Subcutaneous adipose tissue (tissue), 4 donors: Measurements from ENCODE around the gene GPX1. TPM values are rescaled to one million over a fixed set of nuclear protein-coding genes. Genes with fewer than 3 reads are reported as not detected.

Experiments used
- total RNA-seq, 4 donors: library from RNA; depleted of rRNA; stranded (reverse); fragments of >200 nt; gene quantifications; one replicate each; pipeline ENCODE4 v1.1.0, GENCODE V29; 2016
- TF ChIP-seq, protein P1 (sequence below): fragments of 450-650 bp; IDR thresholded peaks from one replicate; pipeline ENCODE4 v1.5.1; 2016; ENCODE audit warnings: low read depth, mild to moderate bottlenecking, control low read depth, antibody characterized with exemption, moderate library complexity

The GPX1 gene
- total RNA-seq, 4 donors from 2014 or later, result 386 to 887 (median 696) TPM

DNA sequence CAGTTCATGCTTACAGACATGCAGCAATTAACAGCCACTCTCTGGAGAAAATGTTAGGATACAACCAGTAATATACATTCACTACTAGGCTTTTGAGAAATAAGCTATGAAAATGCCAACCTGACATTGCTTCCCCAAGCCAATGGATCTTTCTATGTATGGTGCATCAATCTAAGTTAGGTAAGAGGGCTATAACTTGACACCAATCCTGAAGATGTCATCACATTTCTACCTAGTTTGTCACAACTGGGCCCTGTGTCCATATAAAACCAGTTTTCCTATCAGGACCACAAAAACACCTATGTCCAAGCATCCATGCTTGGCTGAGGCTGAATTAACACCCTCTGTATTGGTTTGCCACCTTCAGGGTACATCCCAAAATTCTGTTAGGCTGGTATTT lies 13.8 kb upstream of the GPX1 start:
- TF ChIP-seq, protein P1, sequence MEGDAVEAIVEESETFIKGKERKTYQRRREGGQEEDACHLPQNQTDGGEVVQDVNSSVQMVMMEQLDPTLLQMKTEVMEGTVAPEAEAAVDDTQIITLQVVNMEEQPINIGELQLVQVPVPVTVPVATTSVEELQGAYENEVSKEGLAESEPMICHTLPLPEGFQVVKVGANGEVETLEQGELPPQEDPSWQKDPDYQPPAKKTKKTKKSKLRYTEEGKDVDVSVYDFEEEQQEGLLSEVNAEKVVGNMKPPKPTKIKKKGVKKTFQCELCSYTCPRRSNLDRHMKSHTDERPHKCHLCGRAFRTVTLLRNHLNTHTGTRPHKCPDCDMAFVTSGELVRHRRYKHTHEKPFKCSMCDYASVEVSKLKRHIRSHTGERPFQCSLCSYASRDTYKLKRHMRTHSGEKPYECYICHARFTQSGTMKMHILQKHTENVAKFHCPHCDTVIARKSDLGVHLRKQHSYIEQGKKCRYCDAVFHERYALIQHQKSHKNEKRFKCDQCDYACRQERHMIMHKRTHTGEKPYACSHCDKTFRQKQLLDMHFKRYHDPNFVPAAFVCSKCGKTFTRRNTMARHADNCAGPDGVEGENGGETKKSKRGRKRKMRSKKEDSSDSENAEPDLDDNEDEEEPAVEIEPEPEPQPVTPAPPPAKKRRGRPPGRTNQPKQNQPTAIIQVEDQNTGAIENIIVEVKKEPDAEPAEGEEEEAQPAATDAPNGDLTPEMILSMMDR, result no peak

DNA sequence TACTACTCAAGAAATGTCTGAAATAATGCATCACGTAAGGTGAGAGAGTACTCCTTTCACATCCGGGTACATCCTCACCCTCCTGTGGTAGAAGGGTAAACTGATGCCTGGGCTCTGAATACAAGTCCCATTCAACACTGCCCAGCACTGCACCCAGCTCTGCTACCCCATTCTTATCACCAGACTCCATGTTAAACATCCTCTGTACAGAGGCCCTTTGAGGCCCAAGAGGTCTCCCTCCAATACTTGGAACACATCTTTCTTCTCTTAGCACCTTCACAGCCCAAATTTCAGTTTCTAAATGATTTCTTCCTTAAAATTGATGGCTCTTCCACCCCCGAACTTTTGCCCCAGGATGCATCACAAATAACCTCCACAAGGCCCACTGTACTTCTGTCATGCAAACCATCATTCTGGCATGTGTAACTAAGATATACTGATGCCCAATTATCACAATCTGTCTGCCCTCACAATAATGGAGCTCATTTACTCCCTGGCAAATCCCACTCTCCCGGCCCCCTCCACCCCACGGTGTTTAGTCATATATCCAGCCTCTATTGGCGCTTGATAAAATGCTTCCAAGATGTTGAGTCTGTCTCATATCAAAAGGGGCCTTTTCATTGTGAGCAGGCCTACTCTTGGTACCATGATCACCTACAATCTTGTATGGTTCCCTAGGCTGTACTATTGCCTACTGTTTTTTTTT lies 12.6 kb upstream of the GPX1 start:
- TF ChIP-seq, protein P1, result no peak

DNA sequence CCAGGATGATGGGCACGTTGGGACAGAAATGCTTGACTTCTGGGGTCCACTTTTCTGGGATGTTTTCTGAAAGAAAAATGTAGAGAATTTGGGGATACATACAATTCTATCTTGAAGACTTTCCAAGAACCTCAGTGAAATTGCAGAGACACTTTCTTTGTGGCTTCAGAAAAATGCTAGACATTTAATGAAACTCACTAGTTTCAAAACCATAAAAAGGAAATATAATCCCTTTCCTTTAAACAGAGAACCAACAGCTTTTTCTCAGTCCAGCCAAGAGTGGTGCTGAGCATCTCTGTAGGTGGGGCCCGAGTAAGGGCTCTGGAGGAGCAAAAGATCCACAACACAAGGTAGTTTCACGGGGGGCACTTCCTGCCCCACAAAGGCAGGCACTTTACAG lies 4.4 kb upstream of the GPX1 start:
- TF ChIP-seq, protein P1, result no peak

DNA sequence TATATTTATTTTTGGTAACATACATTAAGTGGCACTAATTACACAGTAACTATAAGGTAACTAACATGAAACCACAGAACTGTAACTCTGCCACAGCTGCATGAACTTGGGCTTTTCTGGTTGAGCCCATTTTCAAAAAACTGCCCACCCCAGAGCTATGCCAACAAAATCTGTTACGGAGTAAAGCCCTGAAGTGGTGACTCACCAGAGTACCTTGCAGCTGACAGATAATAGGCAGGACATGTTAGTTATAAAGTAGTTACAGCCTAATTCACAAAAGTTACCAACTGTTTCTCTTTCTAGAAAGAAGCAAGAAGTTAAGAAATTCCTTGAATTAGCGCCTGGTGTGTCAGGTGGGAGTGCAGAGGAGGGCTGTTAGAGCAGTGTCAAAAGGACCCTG lies 1.5 kb upstream of the GPX1 start:
- TF ChIP-seq, protein P1, result no peak

DNA sequence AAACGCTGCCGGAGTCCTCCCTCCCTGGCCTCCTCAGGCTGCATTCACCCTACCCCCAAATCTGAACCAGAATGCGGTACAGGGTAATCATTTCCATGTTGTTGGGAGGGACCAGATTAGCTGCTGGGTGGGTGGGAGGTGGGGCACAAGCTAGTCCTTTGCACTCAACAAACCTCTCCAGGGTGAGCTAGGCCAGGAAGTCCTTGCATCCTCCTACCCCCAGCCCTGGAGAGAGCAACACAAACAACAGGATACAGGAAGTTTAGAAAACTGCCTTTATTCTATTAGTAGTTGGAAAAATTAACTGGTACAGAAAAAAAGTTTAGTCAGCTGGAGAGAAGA lies 702 bp upstream of the GPX1 start:
- TF ChIP-seq, protein P1, result no peak

DNA sequence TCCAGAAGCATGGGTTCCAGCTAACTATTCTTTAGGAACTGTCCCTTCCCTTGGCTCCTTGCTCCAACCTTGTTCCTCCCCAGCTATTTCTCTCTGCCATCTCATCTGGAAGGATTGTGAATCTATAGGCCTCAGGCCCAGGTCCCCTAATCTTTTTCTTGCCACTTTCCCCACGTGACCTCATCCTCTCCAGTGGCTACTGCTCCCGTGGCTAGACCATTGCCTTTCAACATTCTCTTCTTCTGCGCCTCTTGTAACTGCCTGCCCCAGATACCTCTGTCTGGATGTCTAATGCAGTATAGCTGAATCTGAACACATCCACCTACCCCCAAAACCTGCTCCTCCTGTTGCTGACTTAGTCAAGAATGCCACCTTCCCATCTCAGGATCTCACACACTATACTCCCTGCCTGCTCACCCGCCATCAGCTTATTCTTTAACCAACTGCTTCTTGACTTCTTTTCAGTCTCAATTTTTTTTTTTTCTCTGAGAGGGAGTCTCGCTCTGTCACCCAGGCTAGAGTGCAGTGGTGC lies 5.2 kb downstream of the GPX1 start:
- TF ChIP-seq, protein P1, result no peak

DNA sequence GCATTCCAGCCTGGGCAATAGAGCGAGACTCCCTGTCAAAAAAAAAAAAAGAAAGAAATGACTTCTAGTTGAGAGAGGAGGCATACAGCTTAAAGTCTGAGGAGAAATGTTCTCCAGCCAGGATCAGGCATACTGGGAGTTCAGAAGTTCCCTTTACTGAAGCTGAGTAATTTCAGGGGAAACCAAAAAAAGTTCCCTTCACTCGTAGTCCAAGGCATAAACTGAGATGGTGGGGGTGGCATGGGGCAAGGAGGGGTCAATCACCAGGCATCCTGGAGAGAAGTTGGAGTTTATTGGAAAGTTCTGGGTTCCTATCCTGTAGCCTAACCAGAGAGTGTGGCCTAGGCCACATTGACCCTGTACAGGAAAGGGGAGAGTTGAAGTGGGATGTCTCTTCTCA lies 5.9 kb downstream of the GPX1 start:
- TF ChIP-seq, protein P1, result no peak
